IPS DF 4.7 (cell line): ENCODE data around the gene MYBPC3.

Experiments
- DNase-seq: peaks from one replicate; pipeline ENCODE4 v3.0.0-alpha.2; 2013; ENCODE audit warnings: low spot score; ENCODE audit errors: extremely low read depth

MYBPC3 gene

GRCh38 chr11:47357985-47358730 is 5.7 kb upstream of the MYBPC3 start:
- DNase-seq, result no peak

GRCh38 chr11:47356998-47357329 is 4.5 kb upstream of the MYBPC3 start:
- no peak for DNase-seq

GRCh38 chr11:47356129-47356997 is 3.9 kb upstream of the MYBPC3 start:
- no peak for DNase-seq

- DNase-seq, result peak; percentile 95
These were observed 3.0 kb upstream of the MYBPC3 start for GRCh38 chr11:47355283-47356128.

- no peak for DNase-seq
These were observed 2.4 kb upstream of the MYBPC3 start for GRCh38 chr11:47354913-47355282.

- no peak for DNase-seq
These were observed 1.7 kb upstream of the MYBPC3 start for GRCh38 chr11:47353978-47354774.

- no peak for DNase-seq
These were observed 1.1 kb downstream of the MYBPC3 start for GRCh38 chr11:47351156-47352126.

GRCh38 chr11:47350315-47350714 is 2.2 kb downstream of the MYBPC3 start:
- DNase-seq, result no peak

GRCh38 chr11:47349521-47350095 is 2.9 kb downstream of the MYBPC3 start:
- no peak for DNase-seq

GRCh38 chr11:47348859-47349258 is 3.6 kb downstream of the MYBPC3 start:
- no peak for DNase-seq

GRCh38 chr11:47348131-47348802 is 4.2 kb downstream of the MYBPC3 start:
- no peak for DNase-seq

- no peak for DNase-seq
These were observed 5.4 kb downstream of the MYBPC3 start for GRCh38 chr11:47347137-47347536.

GRCh38 chr11:47345890-47346563 is 6.5 kb downstream of the MYBPC3 start:
- no peak for DNase-seq

- no peak for DNase-seq
These were observed 9.6 kb downstream of the MYBPC3 start for GRCh38 chr11:47342854-47343253.

GRCh38 chr11:47342036-47342803 is 10.3 kb downstream of the MYBPC3 start:
- no peak for DNase-seq

- no peak for DNase-seq
These were observed 11.3 kb downstream of the MYBPC3 start for GRCh38 chr11:47340980-47341775.

- DNase-seq, result no peak
These were observed 12.5 kb downstream of the MYBPC3 start for GRCh38 chr11:47340010-47340409.
